GM12865 (cell line): ENCODE results near the gene CHST11.

Experiments
- DNase-seq: peaks from one replicate; pipeline ENCODE4 v3.0.0; 2010; ENCODE audit warnings: low read depth
- H3K4me3 ChIP-seq: 2 replicates; pipeline ENCODE4 v1.5.1; 2011; ENCODE audit warnings: mild to moderate bottlenecking, low read depth, low read length, control low read depth
- CTCF ChIP-seq: IDR thresholded peaks from 2 replicates; pipeline ENCODE4 v1.5.1; 2011; ENCODE audit warnings: low read length, control low read depth, low read depth, inconsistent platforms; ENCODE audit not compliant: insufficient read depth; ENCODE audit errors: missing control alignments

CHST11 gene

GRCh38 chr12:104669851-104670337, 213.1 kb downstream of the CHST11 start:
- no peak overlapping the region for H3K4me3 ChIP-seq
- no peak for TF ChIP-seq CTCF
- peak; percentile 72 for DNase-seq

- peak overlapping the region; percentile 21 for H3K4me3 ChIP-seq
- DNase-seq = peak; percentile 29
- TF ChIP-seq CTCF = no peak
Measured at GRCh38 chr12:104670439-104671408, 214.0 kb downstream of the CHST11 start.

DNA sequence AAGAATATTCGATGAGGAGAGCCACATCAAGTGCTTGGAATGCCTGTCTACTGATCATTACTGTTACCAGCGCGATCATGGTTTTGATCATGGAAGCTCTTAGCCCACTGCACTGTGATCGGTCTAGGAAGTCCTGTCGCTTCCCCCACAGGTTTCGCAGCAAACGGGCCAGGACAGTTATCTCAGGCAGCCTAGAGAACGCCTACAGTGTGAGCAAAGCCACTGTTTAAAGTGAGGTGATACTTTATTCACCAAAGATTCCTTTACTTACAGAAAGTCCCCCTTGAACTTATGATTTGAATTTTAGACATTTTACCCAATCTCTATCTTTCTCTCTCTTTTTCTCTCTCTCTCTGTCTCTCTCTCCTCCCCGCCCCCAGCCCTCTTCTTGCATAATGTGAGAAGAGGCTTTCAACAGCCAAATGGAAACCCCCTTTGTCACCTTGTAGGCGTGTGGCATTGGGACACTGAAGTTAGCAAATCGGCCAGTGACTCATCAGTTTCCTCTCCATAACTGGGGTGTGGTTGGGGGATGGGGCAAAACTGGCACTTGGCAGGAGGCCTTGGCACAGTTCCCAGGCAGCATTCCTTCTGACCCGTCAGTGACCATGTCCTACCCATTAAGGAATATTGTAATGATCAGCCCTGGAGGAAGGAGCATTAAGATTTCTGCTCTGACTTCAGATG, 214.8 kb downstream of the CHST11 start:
- DNase-seq = peak; percentile 94
- TF ChIP-seq CTCF = no peak
- peak overlapping the region; percentile 21 for H3K4me3 ChIP-seq

- H3K4me3 ChIP-seq = no peak overlapping the region
- no peak for TF ChIP-seq CTCF
- no peak for DNase-seq
Measured at GRCh38 chr12:104672096-104672445, 215.3 kb downstream of the CHST11 start.

GRCh38 chr12:104672501-104673265, 215.9 kb downstream of the CHST11 start:
- no peak for DNase-seq
- TF ChIP-seq CTCF = no peak

DNA sequence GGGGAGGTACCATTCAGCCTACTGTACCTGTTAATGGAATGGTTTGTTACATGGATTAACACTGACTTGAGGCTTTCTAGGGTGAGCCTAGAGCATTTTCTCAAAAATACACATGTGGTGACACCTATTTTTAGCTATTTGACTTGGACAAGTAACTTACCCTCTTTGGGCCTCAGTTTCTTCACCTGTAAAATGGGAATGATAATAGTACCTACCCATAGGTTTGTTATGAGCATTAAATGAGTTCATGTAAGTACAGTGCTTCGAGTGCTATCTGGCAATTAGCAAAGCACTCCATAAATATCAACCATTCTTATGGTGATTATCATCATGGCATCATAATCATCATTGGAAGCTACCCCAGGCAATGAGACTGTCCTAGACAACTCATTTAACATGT, 216.5 kb downstream of the CHST11 start:
- no peak for TF ChIP-seq CTCF
- H3K4me3 ChIP-seq = no peak overlapping the region
- DNase-seq = no peak

More at GRCh38 chr12:104672501-104673265, 215.9 kb downstream of the CHST11 start:
- no peak overlapping the region for H3K4me3 ChIP-seq
